Nephron progenitor cell (in vitro differentiated cells): ENCODE measurements around the gene P2RY10.

Experiments
- DNase-seq: peaks from one replicate; pipeline ENCODE4 v3.0.0; 2021
- H3K27ac Mint-ChIP-seq: 2 replicates; pipeline ENCODE4 v1.8.0; 2021; ENCODE audit warnings: mild to moderate bottlenecking, moderate library complexity, mixed read lengths
- H3K27me3 Mint-ChIP-seq: 2 replicates; pipeline ENCODE4 v1.8.0; 2021; ENCODE audit warnings: mild to moderate bottlenecking, low read depth, mixed read lengths; ENCODE audit not compliant: poor library complexity
- H3K36me3 Mint-ChIP-seq: 2 replicates; pipeline ENCODE4 v1.8.0; 2021; ENCODE audit warnings: low read depth, mixed read lengths
- H3K4me1 Mint-ChIP-seq: 2 replicates; pipeline ENCODE4 v1.8.0; 2021; ENCODE audit warnings: mixed read lengths
- H3K4me3 Mint-ChIP-seq: 2 replicates; pipeline ENCODE4 v1.8.0; 2021; ENCODE audit warnings: mild to moderate bottlenecking, moderate library complexity, mixed read lengths
- H3K9me3 Mint-ChIP-seq: 2 replicates; pipeline ENCODE4 v1.8.0; 2021; ENCODE audit warnings: mild to moderate bottlenecking, moderate library complexity, mixed read lengths
- TF ChIP-seq, protein P1 (sequence below): fragments of 200-600 bp; sonication (generic); IDR thresholded peaks from 2 replicates; pipeline ENCODE4 v1.5.0; 2021; ENCODE audit warnings: antibody characterized with exemption

P2RY10 gene

DNA sequence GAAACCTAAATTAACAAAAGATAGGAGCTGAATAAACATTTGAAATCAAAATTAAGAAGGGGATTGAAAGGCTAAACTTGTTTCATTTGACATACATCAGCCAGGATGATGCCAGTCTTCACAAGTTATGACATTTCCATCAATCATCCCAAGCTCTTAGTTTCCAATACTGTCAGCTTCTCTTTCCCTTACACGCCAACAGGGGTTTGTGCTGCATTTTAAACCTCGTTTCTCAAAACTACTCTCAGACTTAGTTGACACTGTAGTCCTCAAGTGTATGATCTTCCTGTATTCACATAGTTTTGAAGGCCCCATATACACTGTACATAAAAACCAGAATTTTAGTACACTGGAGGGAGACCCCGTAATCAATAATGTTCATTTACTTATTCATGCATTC, 840 bp upstream of the P2RY10 start:
- no peak overlapping the region for H3K4me3 Mint-ChIP-seq
- no peaks in the 10 kb centered on the region for H3K4me1 Mint-ChIP-seq
- no peak for DNase-seq
- H3K36me3 Mint-ChIP-seq = no peaks in the 10 kb centered on the region
- no peaks in the 10 kb centered on the region for H3K27me3 Mint-ChIP-seq
- no peak overlapping the region for H3K27ac Mint-ChIP-seq
- H3K9me3 Mint-ChIP-seq = peaks cover 21% of the 10 kb centered on the region
- TF ChIP-seq, protein P1, sequence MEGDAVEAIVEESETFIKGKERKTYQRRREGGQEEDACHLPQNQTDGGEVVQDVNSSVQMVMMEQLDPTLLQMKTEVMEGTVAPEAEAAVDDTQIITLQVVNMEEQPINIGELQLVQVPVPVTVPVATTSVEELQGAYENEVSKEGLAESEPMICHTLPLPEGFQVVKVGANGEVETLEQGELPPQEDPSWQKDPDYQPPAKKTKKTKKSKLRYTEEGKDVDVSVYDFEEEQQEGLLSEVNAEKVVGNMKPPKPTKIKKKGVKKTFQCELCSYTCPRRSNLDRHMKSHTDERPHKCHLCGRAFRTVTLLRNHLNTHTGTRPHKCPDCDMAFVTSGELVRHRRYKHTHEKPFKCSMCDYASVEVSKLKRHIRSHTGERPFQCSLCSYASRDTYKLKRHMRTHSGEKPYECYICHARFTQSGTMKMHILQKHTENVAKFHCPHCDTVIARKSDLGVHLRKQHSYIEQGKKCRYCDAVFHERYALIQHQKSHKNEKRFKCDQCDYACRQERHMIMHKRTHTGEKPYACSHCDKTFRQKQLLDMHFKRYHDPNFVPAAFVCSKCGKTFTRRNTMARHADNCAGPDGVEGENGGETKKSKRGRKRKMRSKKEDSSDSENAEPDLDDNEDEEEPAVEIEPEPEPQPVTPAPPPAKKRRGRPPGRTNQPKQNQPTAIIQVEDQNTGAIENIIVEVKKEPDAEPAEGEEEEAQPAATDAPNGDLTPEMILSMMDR = no peak

- DNase-seq = no peak
- Mint-ChIP-seq H3K27ac (no peak overlapping the region), H3K4me1 (no peaks in the 10 kb centered on the region), H3K9me3 (peaks cover 19% of the 10 kb centered on the region), H3K4me3 (no peak overlapping the region), H3K36me3 (no peaks in the 10 kb centered on the region), H3K27me3 (no peaks in the 10 kb centered on the region)
- TF ChIP-seq, protein P1 = no peak
Measured at GRCh38 chrX:78946178-78946931, 1.2 kb downstream of the P2RY10 start.

GRCh38 chrX:78950009-78950835, 5.0 kb downstream of the P2RY10 start:
- Mint-ChIP-seq H3K27ac (no peak overlapping the region), H3K9me3 (peaks cover 4% of the 10 kb centered on the region), H3K4me3 (no peak overlapping the region), H3K4me1 (no peaks in the 10 kb centered on the region), H3K36me3 (no peaks in the 10 kb centered on the region), H3K27me3 (no peaks in the 10 kb centered on the region)
- TF ChIP-seq, protein P1 = no peak
- DNase-seq = no peak

- Mint-ChIP-seq H3K27me3 (no peaks in the 10 kb centered on the region), H3K27ac (no peak overlapping the region), H3K4me3 (no peak overlapping the region), H3K9me3 (peaks cover 10% of the 10 kb centered on the region), H3K36me3 (no peaks in the 10 kb centered on the region), H3K4me1 (no peaks in the 10 kb centered on the region)
- DNase-seq = no peak
- TF ChIP-seq, protein P1 = no peak
Measured at GRCh38 chrX:78957049-78957767, 12.0 kb downstream of the P2RY10 start.

GRCh38 chrX:78957768-78958130, 12.6 kb downstream of the P2RY10 start:
- TF ChIP-seq, protein P1 = no peak
- H3K27me3 Mint-ChIP-seq = no peaks in the 10 kb centered on the region
- no peaks in the 10 kb centered on the region for H3K36me3 Mint-ChIP-seq
- DNase-seq = no peak
- H3K4me1 Mint-ChIP-seq = no peaks in the 10 kb centered on the region
- no peak overlapping the region for H3K4me3 Mint-ChIP-seq
- peaks cover 13% of the 10 kb centered on the region for H3K9me3 Mint-ChIP-seq
- H3K27ac Mint-ChIP-seq = no peak overlapping the region
